ENCODE results near the gene C5.

DNA sequence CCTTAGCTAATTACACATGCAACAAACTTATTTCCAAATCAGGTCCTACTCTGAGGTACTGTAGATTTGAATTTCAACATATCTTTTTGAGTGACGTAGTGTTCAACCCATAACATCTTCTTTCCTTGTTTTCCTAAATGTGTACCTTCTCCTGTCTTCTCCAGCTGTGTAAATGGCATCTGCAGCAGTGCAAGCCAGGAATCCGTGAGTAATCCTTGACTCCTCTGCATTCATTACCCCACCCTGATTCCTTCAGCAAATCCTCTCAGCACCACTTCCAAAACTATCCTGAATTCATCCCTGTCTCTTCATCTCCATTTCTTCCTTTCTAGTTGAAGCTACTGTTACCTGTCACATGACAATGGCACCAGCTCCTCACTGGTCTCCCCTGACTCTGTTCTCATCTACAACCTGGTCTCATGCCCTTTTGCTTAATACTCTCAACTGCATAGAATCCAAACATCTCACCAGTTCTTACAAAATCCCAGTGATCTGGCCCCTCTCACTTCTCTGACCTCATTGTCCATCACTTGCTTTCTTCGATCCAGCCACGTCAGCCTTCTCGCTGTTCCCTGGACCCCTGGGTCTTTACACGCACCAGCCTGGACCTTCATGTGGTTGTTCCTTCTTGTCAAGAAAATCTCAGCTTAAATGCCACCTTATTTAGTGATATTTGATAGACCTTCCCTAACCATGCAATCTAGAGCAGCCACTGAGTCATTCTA lies 108.9 kb downstream of the C5 start:
- TF ChIP-seq EZH2phosphoT487 (IDR thresholded peaks at IDR 0.05) (no peak), EZH2 (IDR thresholded peaks at IDR 0.05) (no peak)
- TF ChIP-seq, protein P1, sequence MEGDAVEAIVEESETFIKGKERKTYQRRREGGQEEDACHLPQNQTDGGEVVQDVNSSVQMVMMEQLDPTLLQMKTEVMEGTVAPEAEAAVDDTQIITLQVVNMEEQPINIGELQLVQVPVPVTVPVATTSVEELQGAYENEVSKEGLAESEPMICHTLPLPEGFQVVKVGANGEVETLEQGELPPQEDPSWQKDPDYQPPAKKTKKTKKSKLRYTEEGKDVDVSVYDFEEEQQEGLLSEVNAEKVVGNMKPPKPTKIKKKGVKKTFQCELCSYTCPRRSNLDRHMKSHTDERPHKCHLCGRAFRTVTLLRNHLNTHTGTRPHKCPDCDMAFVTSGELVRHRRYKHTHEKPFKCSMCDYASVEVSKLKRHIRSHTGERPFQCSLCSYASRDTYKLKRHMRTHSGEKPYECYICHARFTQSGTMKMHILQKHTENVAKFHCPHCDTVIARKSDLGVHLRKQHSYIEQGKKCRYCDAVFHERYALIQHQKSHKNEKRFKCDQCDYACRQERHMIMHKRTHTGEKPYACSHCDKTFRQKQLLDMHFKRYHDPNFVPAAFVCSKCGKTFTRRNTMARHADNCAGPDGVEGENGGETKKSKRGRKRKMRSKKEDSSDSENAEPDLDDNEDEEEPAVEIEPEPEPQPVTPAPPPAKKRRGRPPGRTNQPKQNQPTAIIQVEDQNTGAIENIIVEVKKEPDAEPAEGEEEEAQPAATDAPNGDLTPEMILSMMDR (IDR thresholded peaks at IDR 0.05) = no peak
